ENCODE data around the gene VAV1.
"Not testable (repeated sequence)": the region's sequence is repeated elsewhere in the genome, so short reads cannot be mapped to it uniquely, and the experiment has no call there.

Gene VAV1

DNA sequence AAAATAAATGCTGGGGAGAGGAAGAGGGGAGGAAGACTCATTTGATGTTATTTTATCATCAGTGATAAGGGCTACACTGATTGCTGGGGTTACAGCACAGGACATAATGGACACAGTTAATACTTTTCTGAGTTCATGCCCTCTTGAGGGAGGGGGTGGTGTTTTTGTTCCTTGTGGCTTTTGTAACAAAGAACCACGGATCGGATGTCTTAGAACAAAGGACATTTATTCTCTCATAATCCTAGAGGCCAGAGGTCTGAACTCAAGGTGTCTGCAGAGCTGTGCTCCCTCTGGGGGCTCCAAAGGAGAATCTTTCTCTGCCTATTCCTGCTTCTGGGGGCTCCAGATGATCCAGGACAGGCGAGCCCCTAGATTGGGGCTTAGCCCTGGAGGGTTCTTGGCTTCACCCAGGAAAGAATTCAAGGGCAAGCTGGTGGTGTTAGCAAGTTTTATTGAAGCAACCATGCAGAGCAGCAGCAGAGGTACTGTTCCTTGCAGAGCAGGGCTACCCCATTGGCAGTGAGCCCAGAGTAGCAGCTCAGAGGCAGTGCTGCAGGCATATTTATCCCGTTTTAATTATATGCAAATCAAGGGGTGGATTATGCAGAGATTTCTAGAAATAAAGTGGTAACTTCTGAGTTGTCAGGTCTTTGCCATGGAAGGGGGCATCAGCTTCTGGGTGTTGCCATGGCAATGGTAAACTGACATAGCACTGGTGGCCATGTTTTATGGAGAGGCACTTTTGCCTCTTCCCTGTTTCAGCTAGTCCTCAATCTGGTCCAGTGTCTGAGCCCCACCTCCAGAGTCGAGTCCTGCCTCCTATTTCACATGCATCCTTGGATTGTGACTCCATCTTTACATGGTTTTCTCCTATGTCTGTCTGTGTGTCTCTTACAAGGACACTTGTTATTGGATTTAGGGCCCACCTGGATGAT lies 18.0 kb downstream of the VAV1 start:
- no peak for DNase-seq

DNA sequence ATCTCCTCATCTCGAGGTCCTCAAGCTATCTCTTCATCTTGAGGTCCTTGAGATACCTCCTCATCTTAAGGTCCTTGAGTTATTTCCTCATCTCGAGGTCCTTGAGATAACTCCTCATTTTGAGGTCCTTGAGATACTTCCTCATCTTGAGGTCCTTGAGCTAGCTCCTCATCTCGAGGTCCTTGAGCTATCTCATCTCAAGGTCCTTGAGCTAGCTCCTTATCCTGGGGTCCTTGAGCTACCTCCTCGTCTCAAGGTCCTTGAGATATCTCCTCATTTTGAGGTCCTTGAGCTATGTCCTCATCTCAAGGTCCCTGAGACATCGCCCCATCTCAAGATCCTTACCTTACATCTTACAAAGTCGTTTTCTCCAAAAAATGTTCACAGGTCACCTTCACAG lies 18.7 kb downstream of the VAV1 start:
- no peak for DNase-seq

DNA sequence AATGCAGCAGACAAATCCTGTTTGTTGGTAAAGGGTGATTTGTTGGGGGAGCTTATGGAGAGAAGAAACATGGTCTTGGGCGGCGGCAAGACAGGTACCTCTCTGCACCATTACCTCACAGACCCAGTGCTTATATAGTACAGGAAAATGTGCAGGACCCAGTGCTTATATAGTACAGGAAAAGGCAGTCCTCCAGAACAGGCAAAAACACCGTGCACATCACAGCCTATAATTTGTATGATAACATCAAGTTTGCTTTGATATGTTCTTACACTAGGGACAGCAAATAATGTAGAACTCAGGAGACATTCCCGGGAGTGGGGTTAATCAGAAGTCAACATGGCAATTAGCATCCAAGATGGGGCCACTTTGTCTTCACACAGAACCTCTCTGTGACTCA lies 20.9 kb downstream of the VAV1 start:
- DNase-seq = no peak

DNA sequence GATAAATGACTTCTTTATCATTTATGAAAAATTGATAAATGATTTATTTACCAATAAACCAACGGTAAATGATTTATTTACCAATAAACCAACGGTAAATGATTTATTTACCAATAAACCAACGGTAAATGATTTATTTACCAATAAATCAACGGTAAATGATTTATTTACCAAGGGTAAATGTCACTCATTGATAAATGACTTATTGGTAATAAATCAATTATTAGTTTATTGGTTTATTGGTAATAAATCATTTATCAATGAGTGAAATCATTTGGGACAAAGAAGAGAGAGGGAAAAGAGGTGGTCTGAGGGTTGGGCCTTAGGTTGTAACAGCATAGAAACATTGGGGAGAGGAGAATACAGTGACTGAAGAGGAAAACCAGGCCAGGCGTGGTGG lies 21.5 kb downstream of the VAV1 start:
- DNase-seq = no peak

DNA sequence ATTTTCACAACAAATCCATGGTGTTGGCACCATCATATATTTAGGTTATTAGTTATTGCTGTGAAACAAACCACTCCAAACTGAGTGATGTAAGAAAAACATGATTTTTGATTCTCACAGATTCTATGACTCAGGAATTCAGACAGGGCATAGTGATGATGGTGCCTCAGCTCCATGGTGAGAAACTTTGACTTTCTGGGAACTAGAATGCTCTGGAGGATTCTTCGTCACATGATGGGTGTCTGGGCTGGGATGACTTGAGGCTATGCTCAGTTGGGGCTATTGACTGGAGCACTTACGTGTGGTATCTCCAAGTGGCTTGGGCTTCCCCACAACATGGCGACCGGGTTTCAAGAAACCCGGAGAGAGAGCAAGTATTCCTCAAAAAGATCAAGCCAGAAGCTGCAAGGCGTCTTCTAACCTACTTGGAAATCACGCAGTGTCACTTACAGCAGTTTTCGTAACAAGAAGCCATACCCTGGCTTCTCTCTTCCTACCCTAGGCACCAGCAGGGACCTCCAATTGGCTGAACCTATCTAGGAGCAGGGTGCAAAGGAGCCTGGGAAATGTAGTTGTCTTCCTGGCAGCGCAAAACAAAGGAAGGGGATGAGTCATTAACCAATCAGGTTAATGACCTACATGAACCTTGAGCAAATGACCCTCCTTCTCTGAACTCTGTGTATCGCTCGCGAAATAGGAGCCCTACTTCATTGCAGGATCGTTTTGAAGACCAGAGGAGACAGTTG lies 22.4 kb downstream of the VAV1 start:
- DNase-seq = no peak

DNA sequence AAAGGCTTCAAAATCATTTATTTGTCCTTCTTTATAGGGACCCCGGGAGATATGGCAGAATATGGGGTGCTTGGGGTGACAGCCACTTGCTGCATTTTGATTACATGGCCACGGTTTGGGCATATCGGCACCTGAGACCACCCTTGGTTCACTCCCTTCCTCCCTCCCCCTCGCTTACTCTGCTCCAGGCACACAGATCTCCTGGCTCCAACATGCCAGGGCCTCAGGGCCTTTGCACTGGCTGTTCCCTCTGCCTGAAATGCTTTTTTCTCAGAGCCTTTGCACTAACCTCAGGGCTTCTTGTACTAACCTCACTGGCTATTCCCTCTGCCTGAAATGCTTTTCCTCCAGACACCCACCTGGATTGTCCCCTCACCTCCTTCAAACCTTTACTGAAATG lies 23.8 kb downstream of the VAV1 start:
- DNase-seq = no peak

DNA sequence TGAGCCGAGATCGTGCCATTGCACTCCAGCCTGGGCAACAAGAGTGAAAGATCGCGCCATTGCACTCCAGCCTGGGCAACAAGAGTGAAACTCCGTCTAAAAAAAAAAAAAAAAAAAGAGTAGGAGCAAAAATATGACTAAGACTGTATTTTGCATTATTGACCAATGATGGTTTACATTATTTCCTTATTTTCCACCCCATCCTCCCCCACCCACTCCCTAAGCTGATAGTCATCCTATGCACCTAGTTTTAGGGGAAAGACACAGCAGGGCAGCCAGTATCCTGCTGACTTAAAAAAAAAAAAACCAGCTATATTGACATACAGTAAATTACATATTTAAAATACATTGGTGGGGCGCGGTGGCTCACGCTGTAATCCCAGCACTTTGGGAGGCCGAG lies 25.1 kb downstream of the VAV1 start:
- DNase-seq = no peak

DNA sequence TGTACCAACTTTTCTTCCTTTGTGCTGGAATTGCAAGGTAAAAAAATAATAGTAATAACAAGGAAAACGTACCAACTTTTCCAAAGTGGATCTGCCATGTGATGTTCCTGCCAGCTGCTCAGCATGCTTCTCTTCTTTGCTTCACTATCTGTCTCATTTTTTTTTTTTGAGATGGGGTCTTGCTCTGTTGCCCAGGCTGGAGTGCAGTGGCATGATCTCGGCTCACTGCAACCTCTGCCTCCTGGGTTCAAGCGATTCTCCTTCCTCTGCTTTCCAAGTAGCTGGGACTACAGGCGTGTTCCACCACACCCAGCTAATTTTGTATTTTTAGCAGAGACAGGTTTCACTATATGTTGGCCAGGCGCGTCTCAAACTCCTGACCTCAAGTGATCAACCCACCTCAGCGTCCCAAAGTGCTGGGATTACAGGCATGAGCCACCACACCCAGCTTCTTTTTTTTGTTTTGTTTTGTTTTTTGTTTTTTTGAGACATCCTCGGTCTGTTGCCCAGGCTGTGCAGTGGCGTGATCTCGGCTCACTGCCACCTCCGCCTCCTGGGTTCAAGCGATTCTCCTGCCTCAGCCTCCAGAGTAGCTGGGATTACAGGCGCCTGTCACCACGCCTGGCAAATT lies 27.8 kb downstream of the VAV1 start:
- not testable (repeated sequence) for DNase-seq

DNA sequence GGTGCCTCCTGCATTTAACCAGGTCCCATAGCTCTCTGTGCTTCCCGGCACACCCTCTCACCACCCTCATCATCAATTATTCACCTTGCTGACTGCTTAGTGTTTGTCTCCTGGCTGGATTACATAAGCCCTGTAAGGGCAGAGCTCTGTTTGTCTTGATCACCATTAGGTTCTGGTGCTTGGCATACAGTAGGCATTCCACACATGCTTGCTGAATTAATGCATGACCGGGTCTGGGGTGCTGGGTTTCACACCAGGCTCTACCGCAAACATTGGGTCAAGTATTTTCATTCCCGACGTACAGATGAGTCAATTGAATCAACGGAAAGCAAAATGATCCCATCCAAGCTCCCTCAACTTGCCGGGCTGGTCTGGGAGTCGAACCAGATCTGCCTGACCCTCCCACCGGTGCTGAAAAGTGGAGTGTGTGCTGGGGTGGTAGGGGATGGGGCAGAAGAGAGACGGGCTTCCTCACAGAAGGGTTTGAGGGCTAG lies 28.5 kb downstream of the VAV1 start:
- DNase-seq = no peak

DNA sequence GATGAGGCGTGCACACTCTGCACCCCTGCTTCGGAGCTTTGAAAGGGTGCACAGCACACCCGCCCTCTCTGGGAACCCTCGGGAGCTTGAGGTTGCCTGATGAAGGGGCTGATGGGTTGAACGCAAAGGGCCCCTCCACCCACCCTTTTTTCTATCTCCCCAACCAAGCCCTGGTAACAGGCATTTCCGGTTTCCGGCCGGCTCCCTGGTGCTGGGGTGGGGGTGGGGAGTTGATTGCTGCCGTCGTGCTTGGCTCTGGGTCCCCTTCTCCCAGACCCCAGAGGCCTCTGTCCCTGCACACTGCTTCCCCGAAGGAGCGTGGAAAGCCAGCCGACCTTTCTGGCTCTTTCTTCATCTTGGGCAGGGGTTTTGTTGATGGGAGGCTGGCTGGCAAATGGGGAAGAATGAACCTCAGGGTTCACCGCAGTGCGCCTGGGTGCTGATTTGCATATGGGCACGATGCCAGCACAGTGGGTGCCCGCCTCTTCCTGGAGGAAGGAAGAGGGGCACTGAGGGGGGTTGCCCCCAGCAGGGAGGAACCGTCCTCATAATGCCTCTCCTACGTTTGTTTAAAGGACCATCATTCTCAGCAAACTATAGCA lies 29.1 kb downstream of the VAV1 start:
- no peak for DNase-seq

DNA sequence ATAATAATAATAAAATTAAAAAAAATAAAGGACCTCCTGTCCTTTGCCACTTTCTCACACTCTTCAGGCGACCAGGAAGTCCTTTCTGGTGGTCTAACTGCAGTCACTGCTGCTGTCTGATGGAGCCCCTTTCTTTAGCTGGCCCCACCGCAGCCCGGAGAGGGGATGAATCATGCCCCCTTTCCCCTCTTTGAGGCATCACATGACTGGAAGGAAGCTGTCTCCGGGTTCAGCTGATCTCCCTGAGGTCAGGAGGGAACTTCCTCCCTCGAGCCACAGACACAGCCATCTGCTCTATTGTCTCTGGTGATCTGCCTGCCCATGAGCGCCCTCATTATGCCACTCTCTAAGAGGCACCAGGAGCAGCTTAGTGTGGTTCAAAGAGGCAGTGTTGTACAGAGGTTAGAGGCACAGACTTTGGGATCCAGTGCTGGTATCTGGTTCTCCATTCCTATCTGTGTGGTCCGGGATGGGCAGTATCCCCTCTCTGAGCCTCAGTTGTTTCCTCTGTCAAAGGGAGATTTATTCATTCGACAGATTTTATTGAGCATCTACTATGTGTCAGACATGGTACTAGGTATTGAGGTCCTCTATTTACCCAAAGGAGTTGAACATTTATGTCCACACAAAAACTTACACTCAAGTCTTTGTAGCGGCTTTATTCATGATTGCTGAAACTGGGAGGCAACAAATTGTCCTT lies 30.0 kb downstream of the VAV1 start:
- no peak for DNase-seq

DNA sequence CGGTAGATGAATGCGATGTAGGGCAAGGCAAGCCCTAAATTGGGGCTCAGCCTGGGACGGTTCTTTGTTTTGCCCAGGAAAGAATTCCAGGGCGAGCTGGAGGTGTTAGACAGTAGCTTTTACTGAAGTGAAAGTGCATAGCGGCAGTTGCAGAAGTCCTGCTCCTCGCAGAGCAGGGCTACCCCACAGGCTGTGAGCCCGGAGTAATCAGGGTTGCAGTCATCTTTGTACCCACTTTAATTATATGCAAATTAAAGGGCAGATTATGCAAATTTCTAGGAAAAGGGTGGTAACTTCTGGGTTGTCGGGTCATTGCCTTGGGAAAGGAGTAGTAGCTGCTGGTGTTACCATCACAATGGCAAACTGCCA lies 30.5 kb downstream of the VAV1 start:
- DNase-seq = no peak

DNA sequence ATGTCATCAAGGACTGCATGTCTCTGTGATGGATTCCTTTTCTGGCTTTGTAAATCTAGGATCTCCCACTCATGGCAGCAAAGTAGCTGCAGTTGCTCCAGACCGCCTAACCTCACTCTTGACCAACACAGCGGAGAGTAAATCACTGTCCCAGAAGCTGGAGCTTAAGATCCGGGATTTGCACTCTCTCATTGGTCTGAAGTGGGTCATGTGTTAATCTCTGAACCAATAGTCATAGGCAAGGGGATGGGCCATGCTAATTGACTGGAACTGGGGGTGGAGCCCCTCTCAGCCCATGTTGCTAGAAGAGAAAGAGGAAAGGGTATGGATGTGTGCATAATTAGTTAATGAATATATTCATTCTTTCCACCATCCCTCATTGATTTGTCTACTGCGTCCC lies 34.0 kb downstream of the VAV1 start:
- no peak for DNase-seq

DNA sequence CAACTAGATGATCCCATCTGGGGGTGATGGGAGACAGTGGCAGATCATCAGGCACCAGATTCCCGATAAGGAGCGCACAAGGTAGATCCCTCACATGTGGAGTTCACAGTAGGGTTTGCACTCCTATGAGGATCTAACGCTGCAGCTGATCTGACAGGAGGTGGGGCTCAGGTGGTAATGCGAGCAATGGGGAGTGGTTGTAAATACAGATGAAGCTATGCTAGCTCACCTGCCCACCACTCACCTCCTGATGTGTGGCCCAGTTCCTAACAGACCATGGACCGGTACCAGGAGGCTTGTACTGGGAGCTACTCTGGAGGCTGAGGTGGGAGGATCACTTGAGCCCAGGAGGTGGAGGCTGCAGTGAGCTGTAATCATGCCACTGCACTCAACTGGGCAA lies 34.8 kb downstream of the VAV1 start:
- no peak for DNase-seq

DNA sequence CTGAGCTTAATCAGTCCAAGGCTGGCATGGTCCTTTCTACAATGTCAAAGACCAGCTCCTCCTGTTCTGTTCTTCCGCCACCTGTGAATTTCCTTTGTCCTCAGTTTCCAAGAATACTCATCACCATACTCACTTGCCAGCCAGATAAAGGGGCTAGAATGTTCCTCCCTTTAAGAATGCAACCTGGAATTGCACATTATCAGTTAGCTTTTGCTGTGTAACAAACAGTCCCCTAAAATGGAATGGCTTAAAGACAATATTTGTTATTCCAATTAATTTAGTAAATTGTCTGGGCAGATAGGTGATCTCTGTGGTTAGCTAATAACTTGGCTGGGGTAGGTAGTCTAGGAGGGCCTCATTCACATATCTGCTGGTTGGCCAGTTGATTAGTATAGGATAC lies 36.0 kb downstream of the VAV1 start:
- no peak for DNase-seq

DNA sequence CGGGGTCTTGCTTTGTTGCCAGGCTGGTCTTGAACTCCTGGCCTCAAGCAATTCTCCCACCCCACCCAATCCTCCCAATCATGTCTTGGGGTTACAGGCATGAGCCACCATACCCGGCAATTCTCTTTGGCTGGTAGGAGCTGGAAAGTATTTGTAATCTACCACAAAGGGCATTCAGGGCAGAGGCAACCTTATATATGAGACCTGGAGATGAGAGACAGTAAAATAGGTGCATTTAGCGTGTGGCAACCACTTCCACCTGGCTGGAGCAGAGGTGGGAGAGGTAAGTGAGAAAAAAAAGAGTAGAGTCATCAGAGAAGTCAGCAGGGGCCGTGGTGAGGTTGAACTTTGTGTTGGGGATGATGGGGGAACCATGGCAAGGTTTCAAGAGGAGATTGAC lies 36.8 kb downstream of the VAV1 start:
- DNase-seq = no peak

DNA sequence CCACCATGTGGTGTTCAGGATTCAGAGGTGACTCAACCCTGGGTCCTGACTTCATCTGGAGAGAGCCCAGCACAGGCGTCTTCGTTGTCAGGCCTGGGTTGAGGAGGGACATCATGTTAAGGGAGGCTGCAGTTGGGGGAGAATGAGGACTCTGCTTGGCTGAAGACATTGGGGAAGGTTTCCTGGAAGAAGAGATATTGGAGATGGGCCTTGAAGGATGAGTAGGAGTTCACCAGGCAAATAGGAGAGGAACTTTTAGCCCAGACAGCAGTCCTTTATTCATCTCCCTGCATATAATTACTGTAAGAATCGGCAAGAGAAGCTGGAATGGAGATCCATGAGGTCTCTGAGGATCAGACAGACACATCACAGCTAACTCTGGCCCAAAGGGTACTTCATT lies 38.9 kb downstream of the VAV1 start:
- no peak for DNase-seq

DNA sequence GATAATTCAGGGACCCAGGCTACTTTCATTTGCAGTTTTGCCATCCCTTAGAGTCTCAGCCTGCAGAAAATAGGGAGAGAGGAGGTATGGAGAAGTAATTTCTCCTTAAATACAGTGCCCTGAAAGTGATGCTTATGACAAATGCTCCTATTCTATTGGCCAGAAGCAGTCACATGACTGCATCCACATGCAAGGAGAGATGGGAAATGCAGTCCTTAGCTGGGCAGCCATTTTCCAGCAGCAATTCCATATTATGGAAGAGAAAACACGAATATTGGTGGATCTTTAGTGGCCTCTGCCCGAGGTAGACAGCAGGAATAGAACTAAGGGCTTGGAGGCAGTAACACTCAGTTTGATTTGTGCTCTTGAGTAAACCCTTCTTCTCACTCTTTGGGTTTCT lies 39.4 kb downstream of the VAV1 start:
- DNase-seq = no peak

DNA sequence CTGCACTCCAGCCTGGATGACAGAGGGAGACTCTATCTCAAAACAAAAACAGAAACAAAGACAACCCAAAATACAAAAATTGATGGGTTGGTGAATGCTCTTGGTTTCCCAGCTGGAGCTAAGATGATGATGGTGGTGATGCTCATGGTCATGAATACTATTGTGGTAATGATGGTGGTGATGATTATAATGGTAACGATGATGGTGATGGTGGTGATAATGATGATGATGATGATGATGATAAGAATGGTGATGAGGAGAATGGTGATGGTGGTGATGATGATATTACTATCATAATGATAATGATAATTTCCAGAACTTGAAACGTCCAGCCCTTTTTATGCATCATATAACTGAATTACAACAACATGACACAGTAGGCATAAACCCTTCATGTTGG lies 40.1 kb downstream of the VAV1 start:
- no peak for DNase-seq

DNA sequence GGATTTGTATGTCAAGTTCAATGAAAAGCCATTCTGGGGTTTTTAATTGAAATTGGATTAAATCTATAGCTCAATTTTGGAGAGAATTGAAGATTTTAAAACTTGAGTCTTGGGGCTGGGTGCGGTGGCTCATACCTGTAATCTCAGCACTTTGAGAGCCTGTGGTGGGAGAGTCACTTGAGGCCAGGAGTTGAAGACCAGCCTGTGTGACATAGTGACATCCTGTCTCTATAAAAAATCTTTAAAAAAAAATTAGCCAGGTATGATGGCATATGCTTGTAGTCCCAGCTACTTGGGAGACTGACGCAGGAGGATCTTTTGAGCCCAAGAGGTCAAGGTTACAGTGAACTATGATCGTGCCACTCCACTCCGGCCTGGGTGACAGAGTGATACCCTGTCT lies 41.2 kb downstream of the VAV1 start:
- DNase-seq = no peak

DNA sequence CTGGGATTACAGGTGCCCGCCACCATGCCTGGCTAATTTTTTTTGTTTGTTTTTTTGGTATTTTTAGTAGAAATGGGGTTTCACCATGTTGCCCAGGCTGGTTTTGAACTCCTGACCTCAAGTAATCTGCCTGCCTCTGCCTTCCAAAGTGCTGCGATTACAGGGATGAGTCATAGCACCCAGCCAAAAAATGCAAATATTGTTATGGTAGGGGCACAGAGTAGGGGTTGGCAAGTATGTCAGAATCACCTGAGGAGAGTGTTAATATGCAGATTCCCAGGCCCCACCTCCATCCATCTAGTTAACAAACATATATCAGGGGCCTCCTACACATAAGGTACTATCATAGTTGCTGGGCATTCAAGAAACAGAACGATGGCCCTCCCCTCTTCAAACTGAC lies 44.7 kb downstream of the VAV1 start:
- no peak for DNase-seq

DNA sequence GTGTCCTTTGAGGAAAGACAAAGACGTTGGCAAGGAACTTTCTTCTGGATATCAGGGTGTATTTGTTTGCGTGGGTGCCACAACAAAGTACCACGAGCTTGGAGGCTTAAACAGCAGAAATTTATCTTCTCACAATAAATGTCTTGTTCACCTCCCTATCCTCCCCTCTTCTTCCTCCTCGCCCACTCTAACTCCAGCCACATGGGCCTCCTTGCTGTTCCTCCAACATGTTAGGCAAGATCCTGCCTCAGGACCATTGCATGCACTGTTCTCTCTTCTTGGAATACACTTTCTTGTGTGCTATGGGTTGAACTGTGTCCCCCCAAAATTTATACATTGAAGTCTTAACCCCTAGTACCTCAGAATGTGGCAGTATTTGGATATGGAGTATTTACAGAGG lies 45.7 kb downstream of the VAV1 start:
- no peak for DNase-seq

DNA sequence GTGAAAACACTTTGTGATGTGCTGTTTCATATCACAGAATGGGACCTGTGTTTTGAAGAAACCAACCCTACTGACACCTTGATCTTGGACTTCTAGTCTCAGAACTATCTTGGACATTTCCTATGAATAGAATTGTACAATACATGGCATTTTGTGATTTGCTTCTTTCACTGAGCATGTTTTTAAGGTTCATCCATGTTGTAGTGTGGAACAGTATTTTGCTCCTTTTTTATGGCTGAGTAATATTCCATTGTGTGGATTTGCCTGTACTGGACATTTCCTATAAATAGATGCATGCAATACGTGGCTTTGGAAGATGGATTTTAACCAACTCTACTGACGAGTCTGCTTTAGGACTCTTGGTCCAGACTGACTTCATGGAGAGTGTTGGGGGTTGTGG lies 46.8 kb downstream of the VAV1 start:
- DNase-seq = no peak
